Esophagus squamous epithelium (tissue), 4 donors: ENCODE data around the gene LINC01488.

Experiments used
- CTCF ChIP-seq, 6 experiments: fragments of 450-650 bp in 4 of 6; fragments of 200-600 bp in 2 of 6; sonication (generic) in 2 of 6; IDR thresholded peaks; one replicate each; pipeline ENCODE4 v1.5.1; 2016 to 2019; ENCODE audit warnings: antibody characterized with exemption in 6 of 6, mild to moderate bottlenecking in 4 of 6, moderate library complexity in 4 of 6
- POLR2A ChIP-seq, 4 donors: fragments of 450-650 bp; IDR thresholded peaks; one replicate each; pipeline ENCODE4 v1.6.1; 2017; ENCODE audit warnings: antibody characterized with exemption in 4 of 4, mild to moderate bottlenecking in 4 of 4, moderate library complexity in 3 of 4

- TF ChIP-seq CTCF (IDR thresholded peaks at IDR 0.05) (no peak), POLR2A (IDR thresholded peaks at IDR 0.05) (no peak)
Measured at GRCh38 chr11:69542314-69543168, 61.1 kb downstream of the LINC01488 start.
